CD4-positive, alpha-beta T cell treated with Interleukin-17A for 1 hour (primary cell): ENCODE data around the gene IL16.
"Not testable (repeated sequence)": the region's sequence is repeated elsewhere in the genome, so short reads cannot be mapped to it uniquely, and the experiment has no call there.

Source experiments
- DNase-seq: peaks from one replicate; pipeline ENCODE4 v3.0.0-alpha.2; 2020

IL16 gene

GRCh38 chr15:81196576-81197254 is at the start of gene IL16:
TSS of gene IL16 (plus strand) at chr15:81196879. CDS start at chr15:81225400, 28,521 bp downstream.
- DNase-seq, result no peak

- DNase-seq, result no peak
These were observed 45.3 kb upstream of the IL16 start for GRCh38 chr15:81151389-81151788.

- no peak for DNase-seq
These were observed 44.3 kb upstream of the IL16 start for GRCh38 chr15:81152339-81152738.

GRCh38 chr15:81152799-81153198 is 43.9 kb upstream of the IL16 start:
- no peak for DNase-seq

GRCh38 chr15:81155375-81156218 is 41.1 kb upstream of the IL16 start:
- DNase-seq, result peak; percentile 34

- DNase-seq, result no peak
These were observed 40.4 kb upstream of the IL16 start for GRCh38 chr15:81156324-81156723.

- no peak for DNase-seq
These were observed 39.3 kb upstream of the IL16 start for GRCh38 chr15:81157195-81157938.

- no peak for DNase-seq
These were observed 38.8 kb upstream of the IL16 start for GRCh38 chr15:81157939-81158223.

GRCh38 chr15:81158561-81158960 is 38.1 kb upstream of the IL16 start:
- not testable (repeated sequence) for DNase-seq

- DNase-seq, result no peak
These were observed 36.1 kb upstream of the IL16 start for GRCh38 chr15:81160312-81161159.

- no peak for DNase-seq
These were observed 35.5 kb upstream of the IL16 start for GRCh38 chr15:81161160-81161673.

- DNase-seq, result no peak
These were observed 34.8 kb upstream of the IL16 start for GRCh38 chr15:81161851-81162250.

GRCh38 chr15:81163961-81164800 is 32.5 kb upstream of the IL16 start:
- no peak for DNase-seq

GRCh38 chr15:81165535-81165934 is 31.1 kb upstream of the IL16 start:
- no peak for DNase-seq

GRCh38 chr15:81166636-81167305 is 29.9 kb upstream of the IL16 start:
- no peak for DNase-seq

GRCh38 chr15:81168131-81168526 is 28.6 kb upstream of the IL16 start:
- DNase-seq, result no peak

GRCh38 chr15:81168644-81169043 is 28.0 kb upstream of the IL16 start:
- no peak for DNase-seq

GRCh38 chr15:81170511-81170910 is 26.2 kb upstream of the IL16 start:
- DNase-seq, result no peak

GRCh38 chr15:81171286-81171685 is 25.4 kb upstream of the IL16 start:
- no peak for DNase-seq

GRCh38 chr15:81174125-81174791 is 22.4 kb upstream of the IL16 start:
- no peak for DNase-seq
